NCI-H2171 treated with DMSO at 0.1 percent for 48 hours (cell line): ENCODE results near the gene OR7G2.

Experiments
- DNase-seq: peaks from one replicate; lab custom pipeline; 2025; lab: John Stamatoyannopoulos, UW

The OR7G2 gene

GRCh38 chr19:9107375-9107774, at the start of gene OR7G2:
Gene OR7G2, minus strand, starts transcription at chr19:9107475. Its CDS starts 4,232 bp downstream, at chr19:9103243.
- no peak for DNase-seq

- no peak for DNase-seq
Observed at GRCh38 chr19:9156304-9156703, 49.0 kb upstream of the OR7G2 start.

GRCh38 chr19:9155591-9155990, 48.3 kb upstream of the OR7G2 start:
- DNase-seq = no peak

- no peak for DNase-seq
Observed at GRCh38 chr19:9151367-9151766, 44.1 kb upstream of the OR7G2 start.

- DNase-seq = no peak
Observed at GRCh38 chr19:9150650-9151049, 43.4 kb upstream of the OR7G2 start.

GRCh38 chr19:9149997-9150396, 42.7 kb upstream of the OR7G2 start:
- no peak for DNase-seq

GRCh38 chr19:9148697-9149096, 41.4 kb upstream of the OR7G2 start:
- no peak for DNase-seq

GRCh38 chr19:9146882-9147281, 39.6 kb upstream of the OR7G2 start:
- no peak for DNase-seq

- DNase-seq = no peak
Observed at GRCh38 chr19:9144920-9145319, 37.6 kb upstream of the OR7G2 start.

- peak; percentile 90 for DNase-seq
Observed at GRCh38 chr19:9140159-9140874, 33.0 kb upstream of the OR7G2 start, which contains the start of gene ZNF317. Gene ZNF317, plus strand, starts transcription at chr19:9140397. Its CDS starts 15,620 bp downstream, at chr19:9156017.

- DNase-seq = peak; percentile 48
Observed at GRCh38 chr19:9139609-9140158, 32.4 kb upstream of the OR7G2 start.

GRCh38 chr19:9132422-9132821, 25.1 kb upstream of the OR7G2 start:
- no peak for DNase-seq

- no peak for DNase-seq
Observed at GRCh38 chr19:9130965-9131364, 23.7 kb upstream of the OR7G2 start.

GRCh38 chr19:9128171-9128570, 20.9 kb upstream of the OR7G2 start:
- no peak for DNase-seq

- no peak for DNase-seq
Observed at GRCh38 chr19:9126900-9127405, 19.7 kb upstream of the OR7G2 start, which contains the start of gene OR7G3. Gene OR7G3, minus strand, starts transcription at chr19:9126950. Its CDS starts 0 bp downstream, at chr19:9126950.

- no peak for DNase-seq
Observed at GRCh38 chr19:9116547-9116946, 9.3 kb upstream of the OR7G2 start.

- no peak for DNase-seq
Observed at GRCh38 chr19:9115307-9115813, 8.1 kb upstream of the OR7G2 start, which contains the start of gene OR7G1. Gene OR7G1, minus strand, starts transcription at chr19:9115763. Its CDS starts 0 bp downstream, at chr19:9115763.

GRCh38 chr19:9109959-9110358, 2.7 kb upstream of the OR7G2 start:
- DNase-seq = no peak

GRCh38 chr19:9086761-9087160, 20.5 kb downstream of the OR7G2 start, which contains the start of gene OR1M1:
Gene OR1M1, plus strand, starts transcription at chr19:9087061. Its CDS starts 6,184 bp downstream, at chr19:9093245.
- DNase-seq = no peak

- no peak for DNase-seq
Observed at GRCh38 chr19:9078651-9079050, 28.6 kb downstream of the OR7G2 start.

- no peak for DNase-seq
Observed at GRCh38 chr19:9076901-9077300, 30.4 kb downstream of the OR7G2 start.

- peak; percentile 12 for DNase-seq
Observed at GRCh38 chr19:9075064-9075949, 32.0 kb downstream of the OR7G2 start.
